ENCODE measurements around the gene KLHL36. TPM values are rescaled to one million over a fixed set of nuclear protein-coding genes. Genes with fewer than 3 reads are reported as not detected.

Gene KLHL36
- total RNA-seq, 6 experiments from 2014 or later = 37.6 to 58.3 (median 40.7) TPM

GRCh38 chr16:84625556-84625955 is 22.8 kb upstream of the KLHL36 start:
- Mint-ChIP-seq H3K36me3 (ENCODE audit: low read depth) (no peaks in the 10 kb centered on the region), H3K9me3 (no peaks in the 10 kb centered on the region), H3K27me3 (ENCODE audit: insufficient read depth) (peaks cover 1% of the 10 kb centered on the region), H3K27ac (no peak overlapping the region), H3K4me3 (no peak overlapping the region), H3K4me1 (ENCODE audit: low read depth) (peaks cover 15% of the 10 kb centered on the region)
- no peak for DNase-seq
- no peak for TF ChIP-seq CTCF (IDR thresholded peaks at IDR 0.05)

- Mint-ChIP-seq H3K4me3 (no peak overlapping the region), H3K36me3 (ENCODE audit: low read depth) (no peaks in the 10 kb centered on the region), H3K4me1 (ENCODE audit: low read depth) (no peaks in the 10 kb centered on the region), H3K27me3 (ENCODE audit: insufficient read depth) (peaks cover 1% of the 10 kb centered on the region), H3K27ac (no peak overlapping the region), H3K9me3 (no peaks in the 10 kb centered on the region)
- TF ChIP-seq CTCF (IDR thresholded peaks at IDR 0.05) = no peak
- DNase-seq = no peak
Observed at GRCh38 chr16:84628226-84628731, 20.0 kb upstream of the KLHL36 start.

GRCh38 chr16:84629580-84629979 is 18.7 kb upstream of the KLHL36 start:
- Mint-ChIP-seq H3K4me3 (no peak overlapping the region), H3K9me3 (no peaks in the 10 kb centered on the region), H3K36me3 (ENCODE audit: low read depth) (no peaks in the 10 kb centered on the region), H3K4me1 (ENCODE audit: low read depth) (no peaks in the 10 kb centered on the region), H3K27me3 (ENCODE audit: insufficient read depth) (peaks cover 1% of the 10 kb centered on the region), H3K27ac (peak overlapping the region; percentile 15; the same call in 1 of the 2 replicates)
- no peak for TF ChIP-seq CTCF (IDR thresholded peaks at IDR 0.05)
- no peak for DNase-seq

- Mint-ChIP-seq H3K9me3 (no peaks in the 10 kb centered on the region), H3K36me3 (ENCODE audit: low read depth) (no peaks in the 10 kb centered on the region), H3K27ac (peak overlapping the region; percentile 15; the same call in 1 of the 2 replicates), H3K27me3 (ENCODE audit: insufficient read depth) (peaks cover 2% of the 10 kb centered on the region), H3K4me3 (no peak overlapping the region), H3K4me1 (ENCODE audit: low read depth) (no peaks in the 10 kb centered on the region)
- TF ChIP-seq CTCF (IDR thresholded peaks at IDR 0.05) = no peak
- DNase-seq = no peak
Observed at GRCh38 chr16:84630009-84630408, 18.3 kb upstream of the KLHL36 start.

- no peaks in the 10 kb centered on the region for H3K4me1 Mint-ChIP-seq (ENCODE audit: low read depth)
- TF ChIP-seq CTCF (IDR thresholded peaks at IDR 0.05) = no peak
- DNase-seq = no peak
- H3K27me3 Mint-ChIP-seq (ENCODE audit: insufficient read depth) = peaks cover 4% of the 10 kb centered on the region
- no peak overlapping the region for H3K4me3 Mint-ChIP-seq
- no peaks in the 10 kb centered on the region for H3K36me3 Mint-ChIP-seq (ENCODE audit: low read depth)
- no peak overlapping the region for H3K27ac Mint-ChIP-seq
- H3K9me3 Mint-ChIP-seq = no peaks in the 10 kb centered on the region
Observed at GRCh38 chr16:84630446-84631152, 17.7 kb upstream of the KLHL36 start.
